Urinary bladder (tissue), 4 donors: ENCODE results near the gene APCDD1L. TPM values are rescaled to one million over a fixed set of nuclear protein-coding genes. Genes with fewer than 3 reads are reported as not detected.
"Not testable (repeated sequence)": the region's sequence is repeated elsewhere in the genome, so short reads cannot be mapped to it uniquely, and the experiment has no call there.

Experiments used
- DNase-seq: peaks from one replicate; pipeline ENCODE4 v3.0.0-alpha.2; 2015; ENCODE audit errors: extremely low spot score
- H3K27ac ChIP-seq: one replicate; pipeline ENCODE4 v1.5.1; 2013; ENCODE audit warnings: low read depth, mild to moderate bottlenecking, moderate library complexity
- H3K36me3 ChIP-seq: one replicate; pipeline ENCODE4 v1.6.1; 2013; ENCODE audit warnings: mild to moderate bottlenecking, moderate library complexity; ENCODE audit not compliant: insufficient read depth
- H3K4me1 ChIP-seq: one replicate; pipeline ENCODE4 v1.6.1; 2013; ENCODE audit warnings: mild to moderate bottlenecking, moderate library complexity; ENCODE audit not compliant: insufficient read depth
- H3K4me3 ChIP-seq: one replicate; pipeline ENCODE4 v1.5.1; 2013; ENCODE audit warnings: low read depth, low read length
- WGBS: extraction: QIAGEN DNeasy Blood & Tissue Kit; methylation state at CpG from one replicate; pipeline ENCODE4 v1.1.7; 2013; 5-methylcytosine and 5-hydroxymethylcytosine counted together
- polyA plus RNA-seq: library from polyadenylated mRNA; stranded (reverse); fragments of 200-250 nt; gene quantifications from one replicate; pipeline ENCODE4 v1.2.3, GENCODE V29; 2013
- total RNA-seq: library from RNA; depleted of rRNA; stranded (reverse); fragments of >200 nt; gene quantifications from one replicate; pipeline ENCODE4 v1.2.3, GENCODE V29; 2014
- donor health status: healthy with polysubstance abuse.
- donor health status: healthy.

APCDD1L gene
- total and polyA plus RNA-seq, 2 donors: 3.9 to 5.6 TPM

DNA sequence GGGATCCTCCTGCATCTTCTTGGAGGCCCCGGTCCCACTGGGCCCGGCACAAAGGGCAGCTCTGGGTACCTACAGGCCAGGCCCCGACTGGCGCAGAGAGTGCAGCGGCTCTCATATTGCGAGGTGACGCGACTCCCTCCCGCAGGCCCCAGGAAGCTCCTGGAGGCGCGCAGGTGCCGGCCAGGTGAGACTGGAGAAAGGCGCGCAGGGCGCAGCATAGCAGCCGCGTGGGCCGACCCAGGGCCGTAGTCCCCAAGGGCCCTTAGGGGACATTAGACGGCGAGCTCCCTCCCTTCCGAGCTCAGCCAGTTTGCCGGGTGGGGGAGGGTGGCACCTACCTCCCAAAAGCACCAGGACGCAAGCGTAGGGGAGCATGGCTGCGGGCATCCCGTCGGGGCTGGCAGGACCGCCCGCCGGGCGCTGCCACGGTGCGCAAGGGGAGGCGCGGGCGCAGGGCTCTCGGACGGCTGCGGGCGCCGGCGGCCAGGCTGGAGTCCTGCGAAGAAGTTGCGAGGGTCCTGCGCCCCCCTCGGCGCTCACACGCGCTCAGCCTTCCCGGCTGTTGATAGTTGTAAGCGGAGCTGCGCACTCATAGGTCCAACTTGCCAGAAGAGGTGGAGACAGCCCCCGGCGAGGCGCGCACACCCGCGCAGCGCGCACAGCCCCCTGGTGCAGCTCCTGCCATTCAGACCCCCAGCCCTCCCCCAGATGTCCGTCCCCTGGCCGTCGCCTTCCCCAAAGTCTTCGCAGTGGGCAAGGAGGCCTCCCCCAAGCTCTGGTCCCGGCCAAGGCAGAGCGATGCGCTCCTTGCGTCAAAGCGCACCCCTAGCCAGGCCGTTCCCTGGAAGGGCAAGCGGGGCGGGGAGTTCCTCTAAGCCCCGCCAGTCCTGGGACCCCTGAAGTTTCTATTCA, 622 bp downstream of the APCDD1L start:
- no peak overlapping the region for H3K4me3 ChIP-seq
- 6% methylated on average over 74 of the region's 74 CpGs for WGBS
- H3K36me3 ChIP-seq: no peaks in the 10 kb centered on the region
- H3K4me1 ChIP-seq: no peaks in the 10 kb centered on the region
- no peak overlapping the region for H3K27ac ChIP-seq
- no peak for DNase-seq

DNA sequence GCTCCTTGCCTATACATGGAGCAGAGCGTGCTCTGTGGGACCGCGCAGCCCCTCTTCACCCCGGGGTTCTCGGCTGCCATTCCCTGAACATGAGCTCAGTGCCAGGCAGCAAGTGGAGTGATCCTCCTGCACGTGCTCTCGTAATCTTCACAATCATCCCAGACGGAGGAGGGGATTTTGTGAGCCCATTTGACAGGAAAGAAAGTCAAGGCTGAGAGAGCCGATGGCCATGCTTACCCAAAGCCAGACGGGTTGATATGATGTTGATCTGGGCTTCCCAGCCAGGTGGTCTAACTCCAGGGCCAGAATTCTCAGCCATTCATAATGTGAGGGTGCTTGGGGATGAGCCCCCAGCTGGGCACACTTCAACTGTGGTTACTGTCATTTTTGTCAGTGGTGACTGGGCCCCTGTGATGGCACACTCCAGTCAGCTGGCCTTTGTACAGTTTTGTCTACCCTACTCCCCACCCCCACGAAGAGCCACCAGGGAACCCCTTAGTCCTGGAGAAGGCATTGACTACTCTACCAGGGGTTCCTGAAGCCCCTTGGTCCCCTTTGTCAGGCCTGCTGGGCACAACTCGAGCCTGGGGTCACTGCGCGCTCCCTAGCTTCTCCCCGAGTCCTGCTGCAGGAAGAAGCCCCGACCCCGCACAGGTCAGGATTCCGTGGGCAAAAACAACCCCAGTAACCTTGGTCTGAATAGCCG, 1.5 kb downstream of the APCDD1L start:
- 75% methylated on average over 19 of the region's 19 CpGs for WGBS
- Histone ChIP-seq H3K4me1 (no peaks in the 10 kb centered on the region), H3K4me3 (no peak overlapping the region), H3K27ac (no peak overlapping the region), H3K36me3 (no peaks in the 10 kb centered on the region)
- no peak for DNase-seq

DNA sequence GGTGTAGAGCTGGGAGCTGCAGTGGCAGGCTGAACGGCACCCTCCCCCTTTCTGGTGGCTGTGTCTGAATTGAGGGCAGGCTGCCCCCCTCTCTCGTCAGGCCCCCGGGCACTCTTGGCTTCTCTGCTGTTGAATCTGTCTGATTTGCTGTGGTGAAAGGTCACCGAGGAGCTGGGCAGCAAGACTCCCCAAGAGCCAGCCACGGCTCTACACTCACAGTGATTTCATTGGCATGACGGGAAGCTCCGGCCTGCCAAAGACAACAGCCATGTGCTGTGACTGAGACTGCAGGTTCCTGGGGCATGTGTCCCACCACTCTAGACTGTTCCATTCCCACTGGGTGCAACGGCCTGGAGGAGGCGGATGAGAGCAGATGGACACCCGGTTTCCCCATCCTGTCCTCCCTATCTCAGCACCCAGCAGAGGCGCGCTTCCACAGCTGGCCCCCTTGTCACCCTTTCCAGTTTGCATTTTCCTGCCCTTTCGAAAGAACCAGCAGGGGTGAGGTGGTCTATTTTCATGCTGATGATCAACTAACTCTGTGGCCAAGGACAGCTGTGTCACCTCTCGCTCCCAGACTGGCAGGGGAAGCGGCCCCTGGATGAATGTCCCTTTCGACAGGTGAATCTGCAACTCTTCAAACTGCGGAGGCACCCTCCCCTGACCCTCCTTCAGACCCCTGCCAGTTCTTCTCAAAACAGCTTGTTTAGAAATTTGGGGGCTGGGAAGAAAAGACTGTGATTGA, 2.2 kb downstream of the APCDD1L start:
- Histone ChIP-seq H3K4me3 (no peak overlapping the region), H3K36me3 (no peaks in the 10 kb centered on the region), H3K27ac (no peak overlapping the region), H3K4me1 (no peaks in the 10 kb centered on the region)
- 73% methylated on average over 17 of the region's 17 CpGs for WGBS
- DNase-seq: no peak

DNA sequence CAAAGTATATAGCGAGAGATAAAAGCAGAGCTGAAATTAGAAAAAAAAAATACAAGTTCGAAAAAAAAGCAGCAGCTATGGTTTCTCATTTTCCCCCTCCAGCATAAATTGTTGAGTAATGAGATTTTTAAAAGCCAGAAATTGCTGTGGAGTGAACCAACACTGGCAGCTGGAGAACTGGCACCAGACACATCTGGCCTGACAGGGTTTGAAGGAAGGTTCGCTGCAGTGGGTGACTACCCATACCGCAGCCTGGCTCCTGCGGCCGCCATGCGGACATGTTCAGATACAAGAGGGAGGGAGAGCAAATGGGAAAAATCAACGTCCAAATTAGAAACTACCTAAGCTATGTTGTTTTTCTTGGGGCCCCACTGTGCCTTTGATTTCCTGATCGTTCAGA, 3.3 kb downstream of the APCDD1L start:
- 70% methylated on average over 9 of the region's 9 CpGs for WGBS
- no peaks in the 10 kb centered on the region for H3K4me1 ChIP-seq
- DNase-seq: no peak
- no peaks in the 10 kb centered on the region for H3K36me3 ChIP-seq
- H3K27ac ChIP-seq: no peak overlapping the region
- H3K4me3 ChIP-seq: no peak overlapping the region

DNA sequence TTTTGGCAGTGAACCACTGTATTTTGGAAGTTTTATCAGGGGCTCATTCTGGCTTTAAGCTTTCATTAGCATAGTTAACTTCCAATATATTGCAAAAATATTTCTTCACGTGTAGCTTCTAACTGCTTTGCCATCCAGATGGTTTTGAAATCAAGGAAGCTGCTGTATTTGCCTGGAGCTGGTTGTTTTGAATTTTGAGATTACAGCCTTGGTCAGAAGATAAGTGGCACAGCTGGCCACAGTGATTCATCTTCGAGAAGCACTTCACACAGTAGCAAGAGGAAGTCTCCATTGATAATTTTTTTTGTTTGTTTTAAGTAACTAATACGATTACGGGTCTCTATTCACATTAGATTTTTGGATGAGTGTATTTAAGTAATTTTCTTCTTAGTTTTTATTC, 3.8 kb downstream of the APCDD1L start:
- Histone ChIP-seq H3K4me3 (no peak overlapping the region), H3K36me3 (no peaks in the 10 kb centered on the region), H3K27ac (no peak overlapping the region), H3K4me1 (no peaks in the 10 kb centered on the region)
- 27% methylated on average over 4 of the region's 4 CpGs for WGBS
- DNase-seq: no peak

DNA sequence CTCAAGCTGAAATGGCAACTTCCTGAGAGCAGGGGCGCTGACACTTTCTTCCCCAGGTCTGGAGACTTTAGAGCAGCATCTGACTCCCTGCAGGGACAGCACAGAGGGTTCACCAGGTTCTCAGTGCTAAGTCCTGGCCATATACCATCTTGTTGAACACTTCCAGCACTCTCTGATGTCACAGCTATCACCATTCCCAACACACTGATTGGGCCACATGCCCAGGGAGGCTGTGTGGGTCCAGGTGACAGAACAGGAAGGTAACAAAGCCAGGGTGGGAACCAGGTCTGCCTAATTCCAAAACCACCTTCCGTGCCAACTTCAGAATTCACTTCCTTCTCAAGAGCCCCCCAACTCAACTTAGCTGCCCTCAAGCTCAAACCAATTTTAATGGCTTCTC, 4.3 kb downstream of the APCDD1L start:
- Histone ChIP-seq H3K27ac (no peak overlapping the region), H3K4me3 (no peak overlapping the region), H3K36me3 (no peaks in the 10 kb centered on the region), H3K4me1 (no peaks in the 10 kb centered on the region)
- 94% methylated on average over 2 of the region's 2 CpGs for WGBS
- no peak for DNase-seq

DNA sequence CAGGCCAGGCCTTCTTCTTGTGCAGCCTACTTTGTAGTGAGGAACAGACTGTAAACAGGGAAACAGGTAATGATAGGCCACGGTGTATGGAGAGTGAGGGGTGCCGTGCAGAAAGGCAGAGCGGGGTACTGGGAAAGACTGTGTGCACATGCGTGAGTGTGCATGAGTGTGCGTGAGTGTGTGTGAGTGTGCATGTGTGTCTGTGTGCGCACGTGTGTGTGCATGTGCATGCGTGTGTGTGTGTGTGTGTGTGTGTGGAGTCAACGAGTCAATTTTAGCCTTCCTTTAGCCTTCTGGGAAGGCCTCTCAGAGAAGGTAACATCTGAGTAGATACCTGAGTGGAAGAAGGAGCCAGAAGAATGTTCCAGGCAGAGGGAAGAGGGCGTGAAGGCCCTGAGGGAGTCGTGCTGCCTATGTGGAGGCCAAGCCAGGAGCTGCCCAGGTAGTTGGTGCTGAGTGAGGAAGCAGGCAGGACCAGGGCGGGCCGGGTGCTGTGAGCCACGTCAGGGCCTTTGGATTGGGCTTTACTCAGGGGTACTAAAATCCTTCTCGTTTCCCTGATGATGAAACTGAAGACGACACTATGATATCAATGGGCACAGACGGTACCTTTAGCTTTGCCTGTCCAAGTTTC, 6.3 kb downstream of the APCDD1L start:
- Histone ChIP-seq H3K4me1 (no peaks in the 10 kb centered on the region), H3K4me3 (no peak overlapping the region), H3K36me3 (no peaks in the 10 kb centered on the region), H3K27ac (no peak overlapping the region)
- WGBS: 92% methylated on average over 17 of the region's 17 CpGs
- no peak for DNase-seq

DNA sequence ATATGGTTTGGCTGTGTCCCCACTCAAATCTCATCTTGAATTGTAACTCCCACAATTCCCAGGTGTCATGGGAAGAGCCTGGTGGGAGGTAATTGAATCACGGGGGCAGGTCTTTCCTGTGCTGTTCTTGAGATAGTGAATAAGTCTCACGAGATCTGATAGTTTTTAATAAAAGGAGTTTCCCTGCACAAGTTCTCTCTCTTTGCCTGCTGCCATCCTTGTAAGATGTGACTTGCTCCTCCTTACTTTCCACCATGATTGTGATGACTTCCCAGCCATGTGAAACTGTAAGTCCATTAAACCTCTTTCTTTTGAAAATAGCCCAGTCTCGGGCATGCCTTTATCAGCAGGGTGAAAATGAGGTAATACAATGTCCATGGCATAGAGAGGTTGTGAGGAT, 8.2 kb downstream of the APCDD1L start:
- not testable (repeated sequence) for DNase-seq, H3K36me3 ChIP-seq, H3K4me1 ChIP-seq, H3K27ac ChIP-seq, H3K4me3 ChIP-seq
- 93% methylated on average over 3 of the region's 3 CpGs for WGBS

DNA sequence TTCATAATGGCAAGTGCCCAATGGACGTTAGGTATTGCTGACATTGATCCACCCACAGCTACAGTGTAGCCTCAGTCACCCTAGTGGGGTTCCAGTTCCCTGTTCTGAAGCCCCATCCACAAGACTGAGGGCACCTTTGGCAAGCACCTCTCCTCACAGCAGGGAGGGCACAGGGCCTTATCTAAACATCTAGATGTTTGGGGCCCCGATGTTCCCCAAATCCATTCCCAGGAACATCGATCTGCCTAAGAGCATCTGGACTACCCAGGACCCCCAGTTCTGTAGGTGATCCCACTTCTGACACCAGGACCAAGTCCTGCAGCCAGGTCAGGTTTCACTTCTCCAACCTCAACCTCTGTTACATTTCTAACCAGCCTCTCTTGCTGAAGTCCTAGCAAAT, 10.6 kb downstream of the APCDD1L start:
- no peak for DNase-seq
- Histone ChIP-seq H3K36me3 (no peaks in the 10 kb centered on the region), H3K27ac (no peak overlapping the region), H3K4me3 (no peak overlapping the region), H3K4me1 (no peaks in the 10 kb centered on the region)
- WGBS: 83% methylated on average over 3 of the region's 3 CpGs

DNA sequence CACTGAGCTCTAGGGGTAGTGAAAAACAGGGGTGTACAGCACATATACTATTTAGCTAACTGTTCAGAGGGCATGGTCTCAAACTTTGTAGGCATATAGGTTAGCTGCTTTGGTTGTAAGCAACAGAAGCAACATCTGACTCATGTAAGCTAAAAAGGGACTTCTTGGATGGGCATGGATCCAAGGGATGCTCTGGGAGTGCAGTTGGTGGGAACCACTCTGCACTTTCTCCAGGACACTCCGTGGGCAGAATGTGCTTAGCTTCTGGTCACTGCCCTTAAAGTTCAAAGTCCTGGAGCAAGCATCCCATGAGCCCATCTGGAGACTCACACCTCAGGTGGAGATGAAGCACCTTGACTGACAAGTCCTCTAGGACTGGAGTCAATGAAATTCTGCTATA, 11.5 kb downstream of the APCDD1L start:
- no peak for DNase-seq
- Histone ChIP-seq H3K36me3 (no peaks in the 10 kb centered on the region), H3K4me3 (no peak overlapping the region), H3K27ac (no peak overlapping the region), H3K4me1 (no peaks in the 10 kb centered on the region)
- 91% methylated on average over 1 of the region's 1 CpG for WGBS

DNA sequence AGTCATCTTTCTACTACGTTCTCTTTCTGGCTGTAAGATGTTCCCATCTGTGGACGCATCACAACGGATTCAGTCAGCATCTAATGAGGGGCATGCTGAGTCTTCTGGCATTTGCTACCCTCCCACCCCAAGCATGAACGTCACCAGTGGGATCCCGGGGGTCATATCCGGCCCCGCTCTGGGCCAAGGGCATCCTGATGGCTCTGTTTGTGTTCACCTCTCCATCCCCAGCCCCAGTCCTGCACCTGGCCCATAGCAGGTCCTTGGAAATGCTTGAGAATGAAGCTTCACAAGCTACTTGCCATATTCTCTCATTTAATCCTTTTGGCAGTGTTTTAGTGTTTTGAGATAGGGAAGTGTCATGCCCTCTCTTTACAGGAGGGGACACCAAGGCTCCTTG, 14.9 kb downstream of the APCDD1L start:
- DNase-seq: no peak

DNA sequence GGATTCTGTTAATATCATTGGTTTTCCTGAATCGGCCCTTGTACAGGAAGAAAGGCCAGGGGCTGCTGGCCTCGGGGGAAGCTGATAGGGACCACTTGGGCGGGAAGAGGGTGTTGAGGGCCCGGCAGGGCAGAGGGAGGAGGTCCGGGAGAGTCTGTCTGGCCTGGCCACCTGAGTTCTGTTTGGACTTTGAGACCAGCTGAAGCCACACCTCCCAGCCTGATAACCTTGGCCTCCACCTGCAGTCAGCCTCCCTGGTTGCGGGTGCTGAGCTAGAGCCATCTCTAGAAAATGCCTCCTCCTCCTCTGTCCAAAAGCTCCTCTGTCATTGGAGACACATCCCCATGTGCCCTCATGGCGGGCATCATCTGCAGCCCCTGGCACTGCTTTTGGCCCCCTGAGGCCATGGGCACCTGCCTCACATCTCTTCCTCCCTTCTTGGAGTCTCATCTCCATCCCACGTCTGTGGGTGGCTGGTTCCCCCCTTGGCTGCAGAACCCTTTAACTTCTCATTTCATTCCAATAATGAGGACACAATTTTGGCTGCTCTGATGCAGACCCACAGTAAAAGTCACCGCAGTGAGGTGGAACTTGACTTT, 16.6 kb downstream of the APCDD1L start:
- no peaks in the 10 kb centered on the region for H3K36me3 ChIP-seq
- H3K4me1 ChIP-seq: no peaks in the 10 kb centered on the region
- 71% methylated on average over 9 of the region's 9 CpGs for WGBS
- no peak for DNase-seq
- H3K4me3 ChIP-seq: no peak overlapping the region
- H3K27ac ChIP-seq: no peak overlapping the region

More for the DNA sequence above, 14.9 kb downstream of the APCDD1L start:
- Histone ChIP-seq H3K4me1 (no peaks in the 10 kb centered on the region), H3K4me3 (no peak overlapping the region), H3K27ac (no peak overlapping the region), H3K36me3 (no peaks in the 10 kb centered on the region)
- 91% methylated on average over 7 of the region's 7 CpGs for WGBS
